HEK293T (cell line): ENCODE measurements around the gene PTPN1.

Experiments used
- CTCF ChIA-PET: fragments of 350-600 bp; formaldehyde crosslinking; extraction: SDS; loops from one replicate; lab custom pipeline; 2021; ENCODE audit warnings: antibody characterized with exemption, inconsistent platforms; lab: Yijun Ruan, JAX
- POLR2A ChIA-PET: fragments of 350-600 bp; formaldehyde crosslinking; extraction: SDS; loops from one replicate; lab custom pipeline; 2020; ENCODE audit warnings: antibody characterized with exemption, inconsistent platforms; lab: Yijun Ruan, JAX
- DNase-seq: peaks from one replicate; pipeline ENCODE4 v3.0.0; 2012; ENCODE audit warnings: mixed read lengths; ENCODE audit errors: extremely low spot score
- ARNT ChIP-seq: fragments of 450-650 bp; IDR thresholded peaks from 2 replicates; pipeline ENCODE4 v1.6.1; 2017; ENCODE audit warnings: mild to moderate bottlenecking
- BHLHE40 ChIP-seq: fragments of 450-650 bp; IDR thresholded peaks from 2 replicates; pipeline ENCODE4 v1.6.1; 2016; ENCODE audit warnings: mild to moderate bottlenecking, moderate library complexity, borderline replicate concordance
- CTBP1 ChIP-seq: fragments of 450-650 bp; IDR thresholded peaks from 2 replicates; pipeline ENCODE4 v1.6.1; 2016; ENCODE audit warnings: borderline replicate concordance
- ELF4 ChIP-seq: fragments of 450-650 bp; IDR thresholded peaks from 2 replicates; pipeline ENCODE4 v1.6.1; 2017; ENCODE audit warnings: antibody characterized with exemption
- FOXA1 ChIP-seq: fragments of 450-650 bp; IDR thresholded peaks from 2 replicates; pipeline ENCODE4 v1.6.1; 2016; ENCODE audit warnings: mild to moderate bottlenecking
- FOXK2 ChIP-seq: fragments of 450-650 bp; IDR thresholded peaks from 2 replicates; pipeline ENCODE4 v1.6.1; 2016; ENCODE audit warnings: mild to moderate bottlenecking
- FOXM1 ChIP-seq: fragments of 450-650 bp; IDR thresholded peaks from 2 replicates; pipeline ENCODE4 v1.6.1; 2017; ENCODE audit warnings: mild to moderate bottlenecking, borderline replicate concordance
- HDGF ChIP-seq: fragments of 450-650 bp; IDR thresholded peaks from 2 replicates; pipeline ENCODE4 v1.6.1; 2017; ENCODE audit warnings: antibody characterized with exemption, borderline replicate concordance
- L3MBTL2 ChIP-seq: fragments of 450-650 bp; conservative IDR thresholded peaks from 2 replicates; pipeline ENCODE4 v1.6.1; 2016; ENCODE audit warnings: mild to moderate bottlenecking
- LEF1 ChIP-seq: fragments of 450-650 bp; IDR thresholded peaks from 2 replicates; pipeline ENCODE4 v1.6.1; 2017; ENCODE audit warnings: mild to moderate bottlenecking, borderline replicate concordance
- NFRKB ChIP-seq: fragments of 450-650 bp; IDR thresholded peaks from 2 replicates; pipeline ENCODE4 v1.6.1; 2016; ENCODE audit warnings: mild to moderate bottlenecking, moderate library complexity
- PKNOX1 ChIP-seq: fragments of 450-650 bp; IDR thresholded peaks from 2 replicates; pipeline ENCODE4 v1.6.1; 2016
- SP1 ChIP-seq: fragments of 450-650 bp; IDR thresholded peaks from 2 replicates; pipeline ENCODE4 v1.6.1; 2017
- SUZ12 ChIP-seq: fragments of 450-650 bp; IDR thresholded peaks from 2 replicates; pipeline ENCODE4 v1.6.1; 2016; ENCODE audit warnings: mild to moderate bottlenecking
- TARDBP ChIP-seq: fragments of 450-650 bp; IDR thresholded peaks from 2 replicates; pipeline ENCODE4 v1.6.1; 2016
- ZNF384 ChIP-seq: fragments of 450-650 bp; IDR thresholded peaks from 2 replicates; pipeline ENCODE4 v1.6.1; 2016

PTPN1 gene

DNA sequence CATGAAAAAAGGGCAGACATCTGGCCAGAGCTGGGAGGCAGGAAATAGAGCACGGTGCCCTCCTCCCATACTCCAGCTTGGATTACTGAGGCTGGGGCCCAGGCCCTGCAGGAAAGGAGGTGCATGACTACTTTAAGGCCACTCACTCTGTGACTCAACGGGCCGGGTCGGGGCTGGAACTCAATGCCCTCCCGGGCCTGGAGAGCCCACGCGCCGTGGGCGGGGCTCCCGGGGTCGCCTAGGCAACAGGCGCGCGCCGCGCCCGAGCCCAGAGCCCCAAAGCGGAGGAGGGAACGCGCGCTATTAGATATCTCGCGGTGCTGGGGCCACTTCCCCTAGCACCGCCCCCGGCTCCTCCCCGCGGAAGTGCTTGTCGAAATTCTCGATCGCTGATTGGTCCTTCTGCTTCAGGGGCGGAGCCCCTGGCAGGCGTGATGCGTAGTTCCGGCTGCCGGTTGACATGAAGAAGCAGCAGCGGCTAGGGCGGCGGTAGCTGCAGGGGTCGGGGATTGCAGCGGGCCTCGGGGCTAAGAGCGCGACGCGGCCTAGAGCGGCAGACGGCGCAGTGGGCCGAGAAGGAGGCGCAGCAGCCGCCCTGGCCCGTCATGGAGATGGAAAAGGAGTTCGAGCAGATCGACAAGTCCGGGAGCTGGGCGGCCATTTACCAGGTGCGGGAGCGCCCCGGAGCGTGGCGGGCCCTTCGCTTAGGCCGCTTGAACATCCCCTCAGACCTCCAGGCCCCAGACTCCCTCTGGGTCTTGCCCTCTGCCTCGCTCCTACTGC, at the start of gene PTPN1:
PTPN1 (plus strand) TSS at position 461 of the 783 bp plus-strand sequence; CDS start at position 606, 145 bp downstream.
- POLR2A ChIA-PET: interaction anchor here (0.7 to 1.7 kb wide), 6 partner anchors 9 to 399 kb away, joined by 3 to 9 read pairs (median 3); no protein-coding TSS in a partner anchor
- TF ChIP-seq PKNOX1 (peak; percentile 83), ELF4 (peak; percentile 64; the same call in 1 of the 2 replicates), BHLHE40 (no peak), LEF1 (no peak), ZNF384 (peak; percentile 34)
- peak; percentile 97 for DNase-seq
- CTCF ChIA-PET: interaction anchor here (1.0 kb wide), 1 partner anchor 10 kb away, joined by 6 read pairs; no protein-coding TSS in a partner anchor

DNA sequence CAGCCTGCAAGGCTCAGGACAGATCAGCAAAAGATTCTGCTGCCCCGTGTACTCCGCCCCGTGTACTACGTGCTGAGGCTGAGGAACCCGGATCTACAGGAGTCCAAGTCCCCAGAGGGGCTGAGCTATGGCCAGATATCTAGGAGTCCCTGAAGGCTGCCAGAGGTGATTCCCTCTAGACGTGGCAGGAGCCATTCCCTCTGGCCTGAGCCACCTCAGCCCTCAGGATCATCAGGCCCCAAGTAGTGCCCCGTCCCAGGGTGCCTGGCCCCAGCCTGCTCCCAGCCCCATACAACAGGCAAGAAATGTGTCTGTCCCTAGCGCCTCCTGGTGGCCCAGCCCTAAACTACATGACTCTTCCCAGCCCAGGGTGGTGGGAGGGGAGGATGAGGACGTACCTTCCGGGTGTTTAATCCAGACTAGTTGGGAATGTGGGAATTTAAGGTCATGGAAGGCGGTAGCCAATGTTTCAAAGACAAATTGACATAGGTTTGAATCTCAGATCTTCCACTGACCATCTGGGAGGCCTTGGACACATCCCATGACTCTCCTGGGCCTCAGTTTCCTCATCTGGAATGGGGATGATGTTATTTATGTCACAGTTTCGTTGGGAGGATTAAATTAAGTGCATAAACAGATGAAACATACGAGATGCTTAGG, 49.4 kb upstream of the PTPN1 start:
- CTCF ChIA-PET: no interaction called here

DNA sequence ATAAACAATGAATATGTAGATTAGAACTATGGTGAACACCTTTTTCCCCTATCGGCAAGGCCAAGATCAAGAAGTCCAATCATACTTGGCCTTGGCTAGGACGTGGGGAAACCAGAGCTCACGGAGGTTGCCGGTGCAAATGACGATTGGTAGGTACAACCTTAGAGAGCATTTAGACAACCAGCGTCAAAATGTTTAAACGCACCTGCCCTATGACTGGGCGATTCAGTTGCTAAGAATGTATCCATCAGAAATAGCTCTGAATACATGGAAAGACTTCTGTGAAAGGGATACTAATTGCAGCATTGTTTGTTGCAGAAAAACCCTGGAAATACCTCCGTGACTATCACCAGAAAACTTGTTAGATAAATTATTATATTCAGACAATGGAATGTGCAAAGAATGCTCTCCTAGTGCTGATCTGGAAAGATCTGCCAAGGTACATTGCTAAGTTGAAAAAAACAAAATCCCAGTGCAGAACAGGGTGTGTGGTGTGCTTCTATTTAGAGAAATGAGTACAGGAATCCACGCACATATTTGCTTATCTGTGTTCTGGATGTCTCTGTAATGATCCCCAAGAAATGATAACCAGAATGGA, 48.0 kb upstream of the PTPN1 start:
- DNase-seq: no peak
- ChIA-PET POLR2A (no interaction called here), CTCF (interaction anchor here (1.2 kb wide), 1 partner anchor 271 kb away, joined by 3 read pairs; no protein-coding TSS in a partner anchor)
- TF ChIP-seq LEF1 (no peak), CTBP1 (no peak), BHLHE40 (no peak), NFRKB (no peak), ELF4 (no peak), L3MBTL2 (no peak), HDGF (no peak), FOXK2 (no peak), FOXA1 (no peak), ARNT (no peak), TARDBP (no peak), ZNF384 (no peak), SUZ12 (no peak), FOXM1 (no peak), PKNOX1 (no peak), SP1 (no peak)

More for the DNA sequence above, 49.4 kb upstream of the PTPN1 start:
- DNase-seq: peak; percentile 88
- no peak for TF ChIP-seq L3MBTL2
- no peak for TF ChIP-seq LEF1
- TF ChIP-seq HDGF: no peak
- no peak for TF ChIP-seq BHLHE40
- TF ChIP-seq FOXA1: no peak
- no peak for TF ChIP-seq TARDBP
- TF ChIP-seq CTBP1: no peak
- no peak for TF ChIP-seq SUZ12
- TF ChIP-seq ARNT: no peak
- TF ChIP-seq SP1: no peak
- no peak for TF ChIP-seq FOXK2
- no peak for TF ChIP-seq ZNF384
- TF ChIP-seq NFRKB: no peak
- no peak for TF ChIP-seq ELF4
- POLR2A ChIA-PET: no interaction called here

DNA sequence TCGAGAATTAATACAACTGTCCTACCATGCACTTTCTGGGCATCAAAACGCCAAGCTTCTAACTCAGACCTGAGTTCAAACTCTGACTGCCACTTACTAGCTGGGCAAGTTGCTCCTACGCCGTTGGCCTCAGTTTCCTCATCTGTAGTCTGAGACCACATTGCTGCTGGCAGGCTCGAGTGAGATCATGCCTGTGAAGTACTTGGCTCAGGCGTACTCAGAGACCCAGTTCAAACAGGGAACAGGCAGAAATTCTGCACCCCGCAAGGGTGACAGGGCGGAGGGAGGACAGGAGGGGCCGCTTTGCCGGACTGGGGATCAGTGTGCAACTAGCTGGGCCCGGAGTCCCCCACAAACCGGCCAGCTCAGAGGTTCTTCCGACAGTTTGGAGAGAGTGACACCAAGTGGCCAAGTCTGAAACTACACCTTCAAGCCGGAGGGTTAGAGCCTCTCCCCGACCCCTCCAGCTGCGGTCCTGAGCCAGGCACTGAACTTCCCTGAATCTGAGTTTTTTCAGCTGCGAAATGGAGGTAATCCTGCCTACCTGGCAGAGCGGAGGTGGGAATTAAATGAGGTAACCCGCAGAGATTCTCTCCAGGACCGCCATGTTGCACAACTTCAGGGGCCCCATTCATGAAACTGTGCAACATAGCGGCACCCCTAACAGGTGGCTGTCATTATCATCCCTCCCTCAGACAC, 46.0 kb upstream of the PTPN1 start:
- POLR2A ChIA-PET: no interaction called here
- no peak for TF ChIP-seq ZNF384
- TF ChIP-seq ELF4: no peak
- TF ChIP-seq TARDBP: no peak
- no peak for TF ChIP-seq CTBP1
- no peak for TF ChIP-seq SUZ12
- no peak for TF ChIP-seq LEF1
- TF ChIP-seq HDGF: no peak
- no peak for TF ChIP-seq PKNOX1
- TF ChIP-seq L3MBTL2: no peak
- no peak for TF ChIP-seq FOXK2
- TF ChIP-seq SP1: no peak
- no peak for TF ChIP-seq NFRKB
- no peak for TF ChIP-seq FOXM1
- no peak for TF ChIP-seq FOXA1
- no peak for TF ChIP-seq BHLHE40
- TF ChIP-seq ARNT: no peak
- CTCF ChIA-PET: interaction anchor here (0.6 to 1.7 kb wide), 8 partner anchors 9 to 311 kb away, joined by 3 to 4 read pairs (median 3); partner anchors contain the start of gene PEDS1
- DNase-seq: peak; percentile 58
